GM23338 (cell line): Measurements from ENCODE around the gene FGF1. TPM values are rescaled to one million over a fixed set of nuclear protein-coding genes. Genes with fewer than 3 reads are reported as not detected.
A peak's percentile ranks its signal among the peaks of the same experiment; 100 is the strongest.

Experiments used
- ATAC-seq: fragments of 200-7000 bp; cut with Tn5 transposase; 3 replicates; pipeline ENCODE4 v1.9.1; 2020
- DNase-seq: peaks from one replicate; pipeline ENCODE4 v3.0.0-alpha.2; 2015; ENCODE audit warnings: low spot score
- H2AFZ ChIP-seq: fragments of 200-600 bp; sonication (generic); 2 replicates; pipeline ENCODE4 v1.8.0; 2016; ENCODE audit warnings: antibody characterized with exemption, mild to moderate bottlenecking, moderate library complexity
- H3F3A ChIP-seq: fragments of 200-600 bp; sonication (generic); replicated peaks from 2 replicates; pipeline ENCODE4 v1.8.0; 2017; ENCODE audit warnings: antibody characterized with exemption, mixed run types, low read depth
- H3K27ac ChIP-seq: fragments of 200-600 bp; sonication (generic); 2 replicates; pipeline ENCODE4 v1.6.1; 2016; ENCODE audit warnings: low read depth
- H3K27me3 ChIP-seq: fragments of 200-600 bp; sonication (generic); 2 replicates; pipeline ENCODE4 v1.8.0; 2016; ENCODE audit warnings: mild to moderate bottlenecking, mixed run types, moderate library complexity; ENCODE audit not compliant: insufficient read depth
- H3K36me3 ChIP-seq: fragments of 200-600 bp; sonication (generic); 2 replicates; pipeline ENCODE4 v1.8.0; 2016; ENCODE audit warnings: mild to moderate bottlenecking; ENCODE audit not compliant: insufficient read depth
- H3K4me1 ChIP-seq: fragments of 200-600 bp; sonication (generic); 2 replicates; pipeline ENCODE4 v1.8.0; 2016; ENCODE audit warnings: mild to moderate bottlenecking, moderate library complexity; ENCODE audit not compliant: insufficient read depth
- H3K4me2 ChIP-seq: fragments of 200-600 bp; sonication (generic); 2 replicates; pipeline ENCODE4 v1.7.1; 2017; ENCODE audit warnings: mixed run types
- H3K4me3 ChIP-seq: fragments of 200-600 bp; sonication (generic); 2 replicates; pipeline ENCODE4 v1.6.1; 2016; ENCODE audit warnings: mixed run types
- H3K79me2 ChIP-seq: fragments of 200-600 bp; sonication (generic); replicated peaks from 2 replicates; pipeline ENCODE4 v1.8.0; 2017; ENCODE audit warnings: mild to moderate bottlenecking; ENCODE audit not compliant: insufficient read depth
- H3K9me2 ChIP-seq: fragments of 200-600 bp; sonication (generic); 2 replicates; pipeline ENCODE4 v1.8.0; 2017; ENCODE audit not compliant: insufficient read depth
- H4K20me1 ChIP-seq: fragments of 200-600 bp; sonication (generic); replicated peaks from 2 replicates; pipeline ENCODE4 v1.8.0; 2017; ENCODE audit warnings: mild to moderate bottlenecking; ENCODE audit not compliant: insufficient read depth
- H3K27ac Mint-ChIP-seq: 2 replicates; pipeline ENCODE4 v1.8.0; 2020; ENCODE audit warnings: inconsistent platforms, mild to moderate bottlenecking, moderate library complexity, mixed read lengths
- H3K27me3 Mint-ChIP-seq: 3 replicates; pipeline ENCODE4 v1.8.0; 2022; ENCODE audit warnings: low read depth, mild to moderate bottlenecking, moderate library complexity, mixed read lengths, inconsistent platforms; ENCODE audit not compliant: insufficient read depth, poor library complexity
- H3K36me3 Mint-ChIP-seq: 3 replicates; pipeline ENCODE4 v1.8.0; 2021; ENCODE audit warnings: low read depth, mild to moderate bottlenecking, inconsistent platforms, moderate library complexity, mixed read lengths
- H3K4me1 Mint-ChIP-seq: 3 replicates; pipeline ENCODE4 v1.8.0; 2020; ENCODE audit warnings: mild to moderate bottlenecking, inconsistent platforms, mixed read lengths
- H3K4me3 Mint-ChIP-seq: 3 replicates; pipeline ENCODE4 v1.8.0; 2021; ENCODE audit warnings: moderate library complexity, mild to moderate bottlenecking, inconsistent platforms, mixed read lengths
- H3K9me3 Mint-ChIP-seq: 3 replicates; pipeline ENCODE4 v1.8.0; 2020; ENCODE audit warnings: moderate library complexity, mild to moderate bottlenecking, inconsistent platforms, mixed read lengths
- CREB1 ChIP-seq: fragments of 250-450 bp; sonication (Bioruptor Pico); IDR thresholded peaks from 2 replicates; pipeline ENCODE4 v1.5.0; 2020; ENCODE audit warnings: low read depth, mild to moderate bottlenecking, moderate library complexity
- EZH2phosphoT487 ChIP-seq: fragments of 200-600 bp; sonication (generic); IDR thresholded peaks from one replicate; pipeline ENCODE4 v1.8.1; 2018; ENCODE audit warnings: antibody characterized with exemption; ENCODE audit not compliant: unreplicated experiment
- JUNB ChIP-seq: IDR thresholded peaks from one replicate; pipeline ENCODE4 v1.6.1; 2016; ENCODE audit warnings: antibody characterized with exemption; ENCODE audit not compliant: unreplicated experiment
- NANOG ChIP-seq: IDR thresholded peaks from 2 replicates; pipeline ENCODE4 v1.6.1; 2016; ENCODE audit warnings: antibody characterized with exemption, borderline replicate concordance
- POLR2AphosphoS5 ChIP-seq: IDR thresholded peaks from 2 replicates; pipeline ENCODE4 v1.6.1; 2016; ENCODE audit warnings: antibody characterized with exemption, low read depth
- STAT1 ChIP-seq: IDR thresholded peaks from one replicate; pipeline ENCODE4 v1.6.1; 2016; ENCODE audit warnings: antibody characterized with exemption; ENCODE audit not compliant: unreplicated experiment
- ZNF114 ChIP-seq: fragments of 250-450 bp; sonication (Bioruptor Pico); IDR thresholded peaks from 2 replicates; pipeline ENCODE4 v1.5.0; 2020; ENCODE audit warnings: mild to moderate bottlenecking, moderate library complexity
- ZNF331 ChIP-seq: fragments of 250-450 bp; sonication (Bioruptor Pico); IDR thresholded peaks from 2 replicates; pipeline ENCODE4 v1.5.0; 2020; ENCODE audit warnings: low read depth, mild to moderate bottlenecking, moderate library complexity
- polyA plus RNA-seq: library from polyadenylated mRNA; unstranded; fragments of >200 nt; fragmentation: Nextera tagmentation; extraction: Ambion mirVana; gene quantifications from 2 replicates; pipeline ENCODE4 v1.2.1, GENCODE V29; 2016
- total RNA-seq: library from RNA; depleted of rRNA; stranded (reverse); fragments of >200 nt; shearing (Covaris generic); gene quantifications from 2 replicates; pipeline ENCODE4 v1.2.3, GENCODE V29; 2014
- TF ChIP-seq, protein P1 (sequence below): fragments of 250-450 bp; sonication (Bioruptor Pico); IDR thresholded peaks from 2 replicates; pipeline ENCODE4 v1.5.0; 2020; ENCODE audit warnings: mild to moderate bottlenecking, moderate library complexity
- TF ChIP-seq, protein P2 (sequence below), 2 experiments: fragments of 200-600 bp in 1 of 2; sonication (generic) in 1 of 2; conservative IDR thresholded peaks; 2 replicates each; pipeline versions ENCODE4 v1.5.1 to v1.6.1; 2016 to 2017; ENCODE audit warnings: antibody characterized with exemption in 2 of 2, low read depth in 2 of 2, mild to moderate bottlenecking in 2 of 2, moderate library complexity in 1 of 2
- TF ChIP-seq, protein P3 (sequence below): IDR thresholded peaks from one replicate; pipeline ENCODE4 v1.6.1; 2018; ENCODE audit warnings: antibody characterized with exemption; ENCODE audit not compliant: unreplicated experiment
- TF ChIP-seq, protein P4 (sequence below): IDR thresholded peaks from 2 replicates; pipeline ENCODE4 v1.6.1; 2016; ENCODE audit warnings: antibody characterized with exemption

The FGF1 gene
- total and polyA plus RNA-seq, 2 experiments from 2014 or later = 0.21 to 0.34 TPM

DNA sequence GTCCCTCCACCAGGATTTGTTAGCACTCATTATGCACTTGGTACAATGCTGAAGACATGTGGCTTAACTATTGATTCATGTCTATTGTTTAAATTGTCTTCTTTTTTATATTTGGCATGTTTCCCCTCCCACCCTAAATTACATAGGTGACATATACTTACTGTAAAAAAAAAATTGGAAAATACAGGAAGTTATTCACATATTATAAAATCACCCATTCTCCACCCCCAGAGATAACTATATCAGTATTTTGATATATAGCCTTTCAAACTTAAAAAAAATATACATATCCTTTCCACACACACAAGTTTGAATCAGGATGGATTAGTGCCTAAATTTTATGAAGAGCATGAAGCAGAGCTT, 87.6 kb downstream of the FGF1 start:
- no peaks in the 10 kb centered on the region for H3K36me3 ChIP-seq
- no peaks in the 10 kb centered on the region for H4K20me1 ChIP-seq
- H3F3A ChIP-seq = no peaks in the 10 kb centered on the region
- Mint-ChIP-seq H3K4me3 (no peak overlapping the region), H3K27ac (peak overlapping the region; percentile 97), H3K36me3 (no peaks in the 10 kb centered on the region), H3K9me3 (no peaks in the 10 kb centered on the region), H3K27me3 (peaks cover 3% of the 10 kb centered on the region), H3K4me1 (peaks cover 24% of the 10 kb centered on the region)
- H2AFZ ChIP-seq = no peak overlapping the region
- H3K9me2 ChIP-seq = no peaks in the 10 kb centered on the region; the same call in 1 of the 2 replicates
- no peak overlapping the region for H3K27ac ChIP-seq
- no peak overlapping the region for H3K4me2 ChIP-seq
- TF ChIP-seq STAT1 = no peak
- no peak for TF ChIP-seq EZH2phosphoT487
- TF ChIP-seq ZNF331 (CRISPR knock-in tag) = no peak
- TF ChIP-seq, protein P1, sequence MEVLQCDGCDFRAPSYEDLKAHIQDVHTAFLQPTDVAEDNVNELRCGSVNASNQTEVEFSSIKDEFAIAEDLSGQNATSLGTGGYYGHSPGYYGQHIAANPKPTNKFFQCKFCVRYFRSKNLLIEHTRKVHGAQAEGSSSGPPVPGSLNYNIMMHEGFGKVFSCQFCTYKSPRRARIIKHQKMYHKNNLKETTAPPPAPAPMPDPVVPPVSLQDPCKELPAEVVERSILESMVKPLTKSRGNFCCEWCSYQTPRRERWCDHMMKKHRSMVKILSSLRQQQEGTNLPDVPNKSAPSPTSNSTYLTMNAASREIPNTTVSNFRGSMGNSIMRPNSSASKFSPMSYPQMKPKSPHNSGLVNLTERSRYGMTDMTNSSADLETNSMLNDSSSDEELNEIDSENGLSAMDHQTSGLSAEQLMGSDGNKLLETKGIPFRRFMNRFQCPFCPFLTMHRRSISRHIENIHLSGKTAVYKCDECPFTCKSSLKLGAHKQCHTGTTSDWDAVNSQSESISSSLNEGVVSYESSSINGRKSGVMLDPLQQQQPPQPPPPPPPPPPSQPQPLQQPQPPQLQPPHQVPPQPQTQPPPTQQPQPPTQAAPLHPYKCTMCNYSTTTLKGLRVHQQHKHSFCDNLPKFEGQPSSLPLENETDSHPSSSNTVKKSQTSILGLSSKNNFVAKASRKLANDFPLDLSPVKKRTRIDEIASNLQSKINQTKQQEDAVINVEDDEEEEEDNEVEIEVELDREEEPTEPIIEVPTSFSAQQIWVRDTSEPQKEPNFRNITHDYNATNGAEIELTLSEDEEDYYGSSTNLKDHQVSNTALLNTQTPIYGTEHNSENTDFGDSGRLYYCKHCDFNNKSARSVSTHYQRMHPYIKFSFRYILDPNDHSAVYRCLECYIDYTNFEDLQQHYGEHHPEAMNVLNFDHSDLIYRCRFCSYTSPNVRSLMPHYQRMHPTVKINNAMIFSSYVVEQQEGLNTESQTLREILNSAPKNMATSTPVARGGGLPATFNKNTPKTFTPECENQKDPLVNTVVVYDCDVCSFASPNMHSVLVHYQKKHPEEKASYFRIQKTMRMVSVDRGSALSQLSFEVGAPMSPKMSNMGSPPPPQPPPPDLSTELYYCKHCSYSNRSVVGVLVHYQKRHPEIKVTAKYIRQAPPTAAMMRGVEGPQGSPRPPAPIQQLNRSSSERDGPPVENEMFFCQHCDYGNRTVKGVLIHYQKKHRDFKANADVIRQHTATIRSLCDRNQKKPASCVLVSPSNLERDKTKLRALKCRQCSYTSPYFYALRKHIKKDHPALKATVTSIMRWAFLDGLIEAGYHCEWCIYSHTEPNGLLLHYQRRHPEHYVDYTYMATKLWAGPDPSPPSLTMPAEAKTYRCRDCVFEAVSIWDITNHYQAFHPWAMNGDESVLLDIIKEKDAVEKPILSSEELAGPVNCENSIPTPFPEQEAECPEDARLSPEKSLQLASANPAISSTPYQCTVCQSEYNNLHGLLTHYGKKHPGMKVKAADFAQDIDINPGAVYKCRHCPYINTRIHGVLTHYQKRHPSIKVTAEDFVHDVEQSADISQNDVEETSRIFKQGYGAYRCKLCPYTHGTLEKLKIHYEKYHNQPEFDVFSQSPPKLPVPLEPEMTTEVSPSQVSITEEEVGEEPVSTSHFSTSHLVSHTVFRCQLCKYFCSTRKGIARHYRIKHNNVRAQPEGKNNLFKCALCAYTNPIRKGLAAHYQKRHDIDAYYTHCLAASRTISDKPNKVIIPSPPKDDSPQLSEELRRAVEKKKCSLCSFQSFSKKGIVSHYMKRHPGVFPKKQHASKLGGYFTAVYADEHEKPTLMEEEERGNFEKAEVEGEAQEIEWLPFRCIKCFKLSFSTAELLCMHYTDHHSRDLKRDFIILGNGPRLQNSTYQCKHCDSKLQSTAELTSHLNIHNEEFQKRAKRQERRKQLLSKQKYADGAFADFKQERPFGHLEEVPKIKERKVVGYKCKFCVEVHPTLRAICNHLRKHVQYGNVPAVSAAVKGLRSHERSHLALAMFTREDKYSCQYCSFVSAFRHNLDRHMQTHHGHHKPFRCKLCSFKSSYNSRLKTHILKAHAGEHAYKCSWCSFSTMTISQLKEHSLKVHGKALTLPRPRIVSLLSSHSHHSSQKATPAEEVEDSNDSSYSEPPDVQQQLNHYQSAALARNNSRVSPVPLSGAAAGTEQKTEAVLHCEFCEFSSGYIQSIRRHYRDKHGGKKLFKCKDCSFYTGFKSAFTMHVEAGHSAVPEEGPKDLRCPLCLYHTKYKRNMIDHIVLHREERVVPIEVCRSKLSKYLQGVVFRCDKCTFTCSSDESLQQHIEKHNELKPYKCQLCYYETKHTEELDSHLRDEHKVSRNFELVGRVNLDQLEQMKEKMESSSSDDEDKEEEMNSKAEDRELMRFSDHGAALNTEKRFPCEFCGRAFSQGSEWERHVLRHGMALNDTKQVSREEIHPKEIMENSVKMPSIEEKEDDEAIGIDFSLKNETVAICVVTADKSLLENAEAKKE (CRISPR knock-in tag) = no peak
- TF ChIP-seq, protein P2, sequence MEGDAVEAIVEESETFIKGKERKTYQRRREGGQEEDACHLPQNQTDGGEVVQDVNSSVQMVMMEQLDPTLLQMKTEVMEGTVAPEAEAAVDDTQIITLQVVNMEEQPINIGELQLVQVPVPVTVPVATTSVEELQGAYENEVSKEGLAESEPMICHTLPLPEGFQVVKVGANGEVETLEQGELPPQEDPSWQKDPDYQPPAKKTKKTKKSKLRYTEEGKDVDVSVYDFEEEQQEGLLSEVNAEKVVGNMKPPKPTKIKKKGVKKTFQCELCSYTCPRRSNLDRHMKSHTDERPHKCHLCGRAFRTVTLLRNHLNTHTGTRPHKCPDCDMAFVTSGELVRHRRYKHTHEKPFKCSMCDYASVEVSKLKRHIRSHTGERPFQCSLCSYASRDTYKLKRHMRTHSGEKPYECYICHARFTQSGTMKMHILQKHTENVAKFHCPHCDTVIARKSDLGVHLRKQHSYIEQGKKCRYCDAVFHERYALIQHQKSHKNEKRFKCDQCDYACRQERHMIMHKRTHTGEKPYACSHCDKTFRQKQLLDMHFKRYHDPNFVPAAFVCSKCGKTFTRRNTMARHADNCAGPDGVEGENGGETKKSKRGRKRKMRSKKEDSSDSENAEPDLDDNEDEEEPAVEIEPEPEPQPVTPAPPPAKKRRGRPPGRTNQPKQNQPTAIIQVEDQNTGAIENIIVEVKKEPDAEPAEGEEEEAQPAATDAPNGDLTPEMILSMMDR (conservative IDR thresholded peaks at IDR 0.05; ENCODE audit: low read depth in 2 of 2) = no peak
- no peak for TF ChIP-seq POLR2AphosphoS5
- TF ChIP-seq NANOG = no peak
- TF ChIP-seq, protein P3, sequence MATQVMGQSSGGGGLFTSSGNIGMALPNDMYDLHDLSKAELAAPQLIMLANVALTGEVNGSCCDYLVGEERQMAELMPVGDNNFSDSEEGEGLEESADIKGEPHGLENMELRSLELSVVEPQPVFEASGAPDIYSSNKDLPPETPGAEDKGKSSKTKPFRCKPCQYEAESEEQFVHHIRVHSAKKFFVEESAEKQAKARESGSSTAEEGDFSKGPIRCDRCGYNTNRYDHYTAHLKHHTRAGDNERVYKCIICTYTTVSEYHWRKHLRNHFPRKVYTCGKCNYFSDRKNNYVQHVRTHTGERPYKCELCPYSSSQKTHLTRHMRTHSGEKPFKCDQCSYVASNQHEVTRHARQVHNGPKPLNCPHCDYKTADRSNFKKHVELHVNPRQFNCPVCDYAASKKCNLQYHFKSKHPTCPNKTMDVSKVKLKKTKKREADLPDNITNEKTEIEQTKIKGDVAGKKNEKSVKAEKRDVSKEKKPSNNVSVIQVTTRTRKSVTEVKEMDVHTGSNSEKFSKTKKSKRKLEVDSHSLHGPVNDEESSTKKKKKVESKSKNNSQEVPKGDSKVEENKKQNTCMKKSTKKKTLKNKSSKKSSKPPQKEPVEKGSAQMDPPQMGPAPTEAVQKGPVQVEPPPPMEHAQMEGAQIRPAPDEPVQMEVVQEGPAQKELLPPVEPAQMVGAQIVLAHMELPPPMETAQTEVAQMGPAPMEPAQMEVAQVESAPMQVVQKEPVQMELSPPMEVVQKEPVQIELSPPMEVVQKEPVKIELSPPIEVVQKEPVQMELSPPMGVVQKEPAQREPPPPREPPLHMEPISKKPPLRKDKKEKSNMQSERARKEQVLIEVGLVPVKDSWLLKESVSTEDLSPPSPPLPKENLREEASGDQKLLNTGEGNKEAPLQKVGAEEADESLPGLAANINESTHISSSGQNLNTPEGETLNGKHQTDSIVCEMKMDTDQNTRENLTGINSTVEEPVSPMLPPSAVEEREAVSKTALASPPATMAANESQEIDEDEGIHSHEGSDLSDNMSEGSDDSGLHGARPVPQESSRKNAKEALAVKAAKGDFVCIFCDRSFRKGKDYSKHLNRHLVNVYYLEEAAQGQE = no peak
- TF ChIP-seq JUNB = no peak
- no peak for TF ChIP-seq ZNF114 (CRISPR knock-in tag)
- TF ChIP-seq CREB1 (CRISPR knock-in tag) = no peak
- TF ChIP-seq, protein P4, sequence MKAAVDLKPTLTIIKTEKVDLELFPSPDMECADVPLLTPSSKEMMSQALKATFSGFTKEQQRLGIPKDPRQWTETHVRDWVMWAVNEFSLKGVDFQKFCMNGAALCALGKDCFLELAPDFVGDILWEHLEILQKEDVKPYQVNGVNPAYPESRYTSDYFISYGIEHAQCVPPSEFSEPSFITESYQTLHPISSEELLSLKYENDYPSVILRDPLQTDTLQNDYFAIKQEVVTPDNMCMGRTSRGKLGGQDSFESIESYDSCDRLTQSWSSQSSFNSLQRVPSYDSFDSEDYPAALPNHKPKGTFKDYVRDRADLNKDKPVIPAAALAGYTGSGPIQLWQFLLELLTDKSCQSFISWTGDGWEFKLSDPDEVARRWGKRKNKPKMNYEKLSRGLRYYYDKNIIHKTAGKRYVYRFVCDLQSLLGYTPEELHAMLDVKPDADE = no peak
- ATAC-seq (no peak), DNase-seq (no peak)
- H3K79me2 ChIP-seq = no peaks in the 10 kb centered on the region
- H3K27me3 ChIP-seq = no peaks in the 10 kb centered on the region
- no peak overlapping the region for H3K4me3 ChIP-seq
- peaks cover 22% of the 10 kb centered on the region for H3K4me1 ChIP-seq
